Osteocyte (in vitro differentiated cells): ENCODE measurements around the gene COL15A1. TPM values are rescaled to one million over a fixed set of nuclear protein-coding genes. Genes with fewer than 3 reads are reported as not detected.

Experiments used
- DNase-seq: peaks from one replicate; pipeline ENCODE4 v3.0.0; 2021; ENCODE audit warnings: mixed read lengths; ENCODE audit not compliant: unreplicated experiment; ENCODE audit errors: extremely low spot score
- H3K27ac Mint-ChIP-seq: one replicate; pipeline ENCODE4 v1.8.0; 2021; ENCODE audit warnings: mild to moderate bottlenecking, mixed read lengths; ENCODE audit not compliant: unreplicated experiment
- H3K27me3 Mint-ChIP-seq: one replicate; pipeline ENCODE4 v1.8.0; 2021; ENCODE audit warnings: mixed read lengths; ENCODE audit not compliant: unreplicated experiment
- H3K36me3 Mint-ChIP-seq: one replicate; pipeline ENCODE4 v1.8.0; 2021; ENCODE audit warnings: mixed read lengths; ENCODE audit not compliant: unreplicated experiment
- H3K4me1 Mint-ChIP-seq: one replicate; pipeline ENCODE4 v1.8.0; 2021; ENCODE audit warnings: mixed read lengths; ENCODE audit not compliant: unreplicated experiment
- H3K4me3 Mint-ChIP-seq: one replicate; pipeline ENCODE4 v1.8.0; 2021; ENCODE audit warnings: mild to moderate bottlenecking, moderate library complexity, mixed read lengths; ENCODE audit not compliant: unreplicated experiment
- H3K9me3 Mint-ChIP-seq: one replicate; pipeline ENCODE4 v1.8.0; 2021; ENCODE audit warnings: mixed read lengths; ENCODE audit not compliant: unreplicated experiment
- total RNA-seq: library from RNA; stranded (reverse); gene quantifications from 2 replicates; pipeline ENCODE4 v1.2.1, GENCODE V29; 2021
- TF ChIP-seq, protein P1 (sequence below): fragments of 200-600 bp; sonication (generic); IDR thresholded peaks from 2 replicates; pipeline ENCODE4 v1.5.0; 2021; ENCODE audit warnings: antibody characterized with exemption, mild to moderate bottlenecking, moderate library complexity

The COL15A1 gene
- total RNA-seq, 1 donor from 2014 or later: 0.81 TPM

DNA sequence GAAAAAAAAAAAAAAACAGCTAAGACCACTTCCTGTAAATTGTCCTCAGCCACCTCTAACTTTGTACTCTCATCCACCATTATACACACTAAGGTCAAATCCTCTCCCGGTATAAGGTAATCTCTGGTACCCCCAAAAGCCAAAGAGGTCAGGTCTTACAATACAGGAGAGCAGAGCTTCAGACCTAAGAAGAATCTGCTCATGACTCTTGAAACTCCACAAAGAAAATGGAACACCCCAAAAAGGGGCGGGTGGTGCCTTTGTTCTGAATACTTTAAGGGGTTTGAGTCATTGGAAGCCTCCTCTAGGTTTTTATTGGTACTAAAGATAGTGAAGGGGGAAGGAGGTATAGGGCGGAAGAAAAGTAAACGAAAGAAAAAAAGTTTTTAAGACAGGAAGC, 69.8 kb downstream of the COL15A1 start:
- Mint-ChIP-seq H3K36me3 (peaks cover 2% of the 10 kb centered on the region), H3K9me3 (peaks cover 9% of the 10 kb centered on the region), H3K27ac (no peak overlapping the region), H3K27me3 (no peaks in the 10 kb centered on the region), H3K4me1 (peaks cover 6% of the 10 kb centered on the region), H3K4me3 (no peak overlapping the region)
- DNase-seq: no peak
- TF ChIP-seq, protein P1, sequence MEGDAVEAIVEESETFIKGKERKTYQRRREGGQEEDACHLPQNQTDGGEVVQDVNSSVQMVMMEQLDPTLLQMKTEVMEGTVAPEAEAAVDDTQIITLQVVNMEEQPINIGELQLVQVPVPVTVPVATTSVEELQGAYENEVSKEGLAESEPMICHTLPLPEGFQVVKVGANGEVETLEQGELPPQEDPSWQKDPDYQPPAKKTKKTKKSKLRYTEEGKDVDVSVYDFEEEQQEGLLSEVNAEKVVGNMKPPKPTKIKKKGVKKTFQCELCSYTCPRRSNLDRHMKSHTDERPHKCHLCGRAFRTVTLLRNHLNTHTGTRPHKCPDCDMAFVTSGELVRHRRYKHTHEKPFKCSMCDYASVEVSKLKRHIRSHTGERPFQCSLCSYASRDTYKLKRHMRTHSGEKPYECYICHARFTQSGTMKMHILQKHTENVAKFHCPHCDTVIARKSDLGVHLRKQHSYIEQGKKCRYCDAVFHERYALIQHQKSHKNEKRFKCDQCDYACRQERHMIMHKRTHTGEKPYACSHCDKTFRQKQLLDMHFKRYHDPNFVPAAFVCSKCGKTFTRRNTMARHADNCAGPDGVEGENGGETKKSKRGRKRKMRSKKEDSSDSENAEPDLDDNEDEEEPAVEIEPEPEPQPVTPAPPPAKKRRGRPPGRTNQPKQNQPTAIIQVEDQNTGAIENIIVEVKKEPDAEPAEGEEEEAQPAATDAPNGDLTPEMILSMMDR: no peak

DNA sequence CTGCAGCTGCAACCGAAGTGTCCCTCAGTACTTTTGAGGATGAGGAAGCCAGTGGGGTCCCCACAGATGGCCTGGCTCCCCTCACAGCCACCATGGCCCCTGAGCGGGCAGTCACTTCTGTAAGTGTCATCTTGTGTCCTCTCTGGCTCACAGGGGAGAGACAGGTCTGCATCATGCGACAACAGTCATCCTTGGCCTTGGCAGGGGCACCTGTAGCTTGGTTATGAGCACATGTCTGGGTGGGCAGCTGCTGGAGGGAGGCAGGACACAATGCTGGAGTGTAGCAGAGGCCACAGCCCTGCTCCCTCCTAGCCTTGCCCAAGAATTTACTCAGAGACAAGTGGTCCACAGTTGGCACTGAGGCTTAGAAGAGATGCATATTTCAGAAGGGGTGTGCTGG, 71.7 kb downstream of the COL15A1 start:
- TF ChIP-seq, protein P1: no peak
- Mint-ChIP-seq H3K9me3 (peaks cover 4% of the 10 kb centered on the region), H3K4me1 (peaks cover 11% of the 10 kb centered on the region), H3K27ac (no peak overlapping the region), H3K27me3 (no peaks in the 10 kb centered on the region), H3K4me3 (no peak overlapping the region), H3K36me3 (peaks cover 2% of the 10 kb centered on the region)
- DNase-seq: no peak

DNA sequence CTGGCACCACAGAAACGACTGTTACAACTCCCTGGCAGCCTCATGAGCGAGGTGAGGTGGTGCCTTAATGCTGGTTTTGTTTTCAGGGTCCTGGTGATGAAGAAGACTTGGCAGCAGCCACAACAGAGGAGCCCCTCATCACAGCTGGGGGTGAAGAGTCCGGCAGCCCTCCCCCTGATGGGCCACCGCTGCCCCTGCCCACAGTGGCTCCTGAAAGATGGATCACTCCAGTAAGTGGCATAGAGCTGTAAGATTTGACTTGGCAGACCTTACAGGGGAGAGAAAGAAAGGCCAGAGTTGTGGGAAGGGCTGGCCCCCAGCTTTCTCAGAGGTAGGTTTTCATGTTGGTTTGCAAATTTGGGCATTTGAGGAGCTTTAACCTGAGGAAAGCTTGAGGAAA, 72.2 kb downstream of the COL15A1 start:
- Mint-ChIP-seq H3K27me3 (no peaks in the 10 kb centered on the region), H3K27ac (no peak overlapping the region), H3K9me3 (peaks cover 4% of the 10 kb centered on the region), H3K4me1 (peaks cover 11% of the 10 kb centered on the region), H3K36me3 (peaks cover 2% of the 10 kb centered on the region), H3K4me3 (no peak overlapping the region)
- no peak for DNase-seq
- TF ChIP-seq, protein P1: no peak

DNA sequence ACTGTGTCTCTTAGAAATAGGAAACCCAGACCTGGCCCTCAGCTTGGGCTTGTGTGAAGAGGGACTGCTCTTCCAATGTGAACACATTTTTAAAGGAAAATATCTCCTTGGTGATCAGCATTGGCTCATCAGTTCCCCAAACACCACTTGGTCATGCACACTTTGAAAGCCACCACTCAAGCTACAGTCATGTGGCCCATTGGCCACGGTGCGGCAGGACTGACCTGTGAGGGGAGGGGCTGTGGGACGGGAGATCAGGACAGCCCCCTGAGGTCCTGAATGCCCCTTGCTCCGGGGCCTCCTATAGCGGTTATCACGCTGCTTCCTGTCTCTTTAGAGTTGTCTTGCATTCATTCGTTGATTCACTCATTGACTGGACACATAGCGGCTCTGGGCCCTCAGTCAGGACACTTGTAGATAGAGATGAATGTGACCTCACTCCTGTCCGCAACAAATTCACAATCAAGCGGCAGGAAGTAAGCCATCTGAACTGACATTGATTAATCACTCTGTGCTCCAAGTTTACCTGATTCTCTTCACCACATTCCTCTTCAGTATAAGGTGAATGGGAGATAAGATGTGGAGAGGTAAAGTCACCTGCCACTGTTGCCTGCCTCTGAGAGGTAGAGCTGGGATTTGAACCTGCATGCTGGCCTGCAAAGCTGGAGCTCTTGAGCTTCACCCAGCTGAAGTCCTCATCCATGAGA, 73.1 kb downstream of the COL15A1 start:
- peaks cover 11% of the 10 kb centered on the region for H3K4me1 Mint-ChIP-seq

DNA sequence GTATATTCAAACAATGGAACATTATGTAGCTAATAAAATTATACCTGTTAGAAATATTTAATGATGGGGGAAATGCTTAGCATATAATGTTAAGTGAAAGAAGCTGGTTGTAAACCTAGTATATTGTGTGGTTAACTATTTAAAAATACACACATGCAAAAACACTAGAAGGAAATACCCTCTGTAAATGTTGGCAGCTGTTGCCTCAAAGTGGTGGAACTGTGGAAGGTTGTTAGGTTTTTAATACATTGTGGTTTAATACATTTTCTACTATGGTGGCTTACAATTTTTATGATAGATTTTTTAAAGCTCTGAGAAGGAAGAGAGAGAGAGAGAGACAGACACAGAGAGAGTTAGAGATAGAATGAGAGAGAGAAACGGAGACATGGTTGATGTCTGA, 74.9 kb downstream of the COL15A1 start:
- DNase-seq: no peak
- no peak overlapping the region for H3K4me3 Mint-ChIP-seq
- H3K27ac Mint-ChIP-seq: no peak overlapping the region
- peaks cover 11% of the 10 kb centered on the region for H3K4me1 Mint-ChIP-seq
- H3K27me3 Mint-ChIP-seq: no peaks in the 10 kb centered on the region
- TF ChIP-seq, protein P1: no peak
- H3K9me3 Mint-ChIP-seq: no peaks in the 10 kb centered on the region
- no peaks in the 10 kb centered on the region for H3K36me3 Mint-ChIP-seq

More for the DNA sequence above, 73.1 kb downstream of the COL15A1 start:
- H3K27ac Mint-ChIP-seq: no peak overlapping the region
- TF ChIP-seq, protein P1: no peak
- H3K36me3 Mint-ChIP-seq: peaks cover 2% of the 10 kb centered on the region
- no peaks in the 10 kb centered on the region for H3K27me3 Mint-ChIP-seq
- H3K4me3 Mint-ChIP-seq: no peak overlapping the region
- peaks cover 4% of the 10 kb centered on the region for H3K9me3 Mint-ChIP-seq
- DNase-seq: no peak
